HepG2 (cell line): ENCODE results near the gene SPTAN1. TPM values are rescaled to one million over a fixed set of nuclear protein-coding genes. Genes with fewer than 3 reads are reported as not detected.

Source experiments
- ATAC-seq: fragments of 200-7000 bp; cut with Tn5 transposase; 3 replicates; pipeline ENCODE4 v1.9.1; 2020; ENCODE audit warnings: mild to moderate bottlenecking, moderate library complexity
- BruUV-seq: library from RNA; stranded (reverse); fragments of 400-500 nt; replicated peaks from 2 replicates; lab custom pipeline; 2021; lab: Mats Ljungman, UMichigan
- CTCF ChIA-PET: fragments of 300-600 bp; formaldehyde crosslinking; extraction: SDS; loops from one replicate; lab custom pipeline; 2021; ENCODE audit warnings: low total read pairs, inconsistent platforms, low intra/inter-chr PET ratio; lab: Yijun Ruan, JAX
- POLR2A ChIA-PET: fragments of 350-600 bp; sonication (Branson Sonifier 250); formaldehyde crosslinking; loops from one replicate; lab custom pipeline; 2020; ENCODE audit warnings: antibody characterized with exemption, inconsistent platforms; lab: Yijun Ruan, JAX
- DNase-seq: peaks from one replicate; pipeline ENCODE4 v3.0.0-alpha.2; 2015; ENCODE audit warnings: low spot score
- FAIRE-seq: peaks from 3 replicates; lab custom pipeline; 2011; peaks lifted over from hg19 to GRCh38; lab: Jason Lieb, UNC
- H2AFZ ChIP-seq: one replicate; pipeline ENCODE4 v1.6.1; 2011; ENCODE audit warnings: low read length, inconsistent platforms
- H3K27ac ChIP-seq: fragments of 300-600 bp; 3 replicates; pipeline ENCODE4 v1.8.0; 2011; ENCODE audit warnings: mixed run types, mild to moderate bottlenecking, mixed read lengths, low read length, inconsistent platforms; ENCODE audit not compliant: insufficient read depth; ENCODE audit errors: extremely low read length
- H3K27me3 ChIP-seq, 2 experiments: fragments of 200-600 bp in 1 of 2; 2 replicates in 1 of 2; 3 replicates in 1 of 2; pipeline versions ENCODE4 v1.6.0 to v1.8.0; 2011; ENCODE audit warnings: low read length in 2 of 2, mild to moderate bottlenecking in 2 of 2, moderate library complexity in 2 of 2, inconsistent platforms in 1 of 2; ENCODE audit not compliant: insufficient read depth in 2 of 2, control insufficient read depth in 1 of 2
- H3K36me3 ChIP-seq, 2 experiments: fragments of 200-600 bp in 1 of 2; replicated peaks in 1 of 2; 2 replicates in 1 of 2; 3 replicates in 1 of 2; pipeline versions ENCODE4 v1.5.1 to v1.8.0; 2011; ENCODE audit warnings: low read length in 2 of 2, inconsistent platforms in 1 of 2; ENCODE audit not compliant: insufficient read depth in 2 of 2, control insufficient read depth in 1 of 2
- H3K4me1 ChIP-seq: 2 replicates; pipeline ENCODE4 v1.5.1; 2012; ENCODE audit warnings: low read length, inconsistent platforms; ENCODE audit not compliant: insufficient read depth
- H3K4me2 ChIP-seq: 2 replicates; pipeline ENCODE4 v1.6.0; 2011; ENCODE audit warnings: low read depth, low read length, inconsistent platforms
- H3K4me3 ChIP-seq, 3 experiments: fragments of 200-600 bp in 1 of 3; sonication (generic), shearing (Covaris generic) in 1 of 3; replicated peaks in 1 of 3; 2 replicates each; pipeline ENCODE4 v1.5.1; 2011 to 2016; ENCODE audit warnings: low read length in 3 of 3, inconsistent platforms in 2 of 3, low read depth in 2 of 3, mild to moderate bottlenecking in 2 of 3, control low read depth in 1 of 3, mixed read lengths in 1 of 3; ENCODE audit not compliant: insufficient read depth in 1 of 3
- H3K79me2 ChIP-seq: one replicate; pipeline ENCODE4 v1.6.1; 2011; ENCODE audit warnings: low read length, inconsistent platforms; ENCODE audit not compliant: insufficient read depth
- H3K9ac ChIP-seq: 2 replicates; pipeline ENCODE4 v1.6.0; 2011; ENCODE audit warnings: mild to moderate bottlenecking, low read depth, low read length, inconsistent platforms; ENCODE audit not compliant: insufficient read depth
- H3K9me3 ChIP-seq: 2 replicates; pipeline ENCODE4 v1.5.1; 2012; ENCODE audit warnings: mild to moderate bottlenecking, low read length
- H4K20me1 ChIP-seq: 2 replicates; pipeline ENCODE4 v1.6.0; 2011; ENCODE audit warnings: inconsistent platforms, mild to moderate bottlenecking, low read length, moderate library complexity; ENCODE audit not compliant: insufficient read depth
- NCOA1 ChIP-seq: sonication (generic); formaldehyde crosslinking; IDR thresholded peaks from 2 replicates; pipeline ENCODE4 v1.9.0; 2021; ENCODE audit warnings: missing genetic modification reagents
- RBFOX2 ChIP-seq: fragments of 200-400 bp; formaldehyde crosslinking; IDR thresholded peaks from 2 replicates; pipeline ENCODE4 v1.6.1; 2017; ENCODE audit warnings: low read depth, mild to moderate bottlenecking, low read length
- SAP130 ChIP-seq: IDR thresholded peaks from 2 replicates; pipeline ENCODE4 v1.6.1; 2016; ENCODE audit warnings: low read depth
- SIN3A ChIP-seq: IDR thresholded peaks from 2 replicates; pipeline ENCODE4 v1.6.1; 2011; ENCODE audit warnings: low read depth, mild to moderate bottlenecking, control low read depth, low read length, borderline replicate concordance
- SP5 ChIP-seq: IDR thresholded peaks from 2 replicates; pipeline ENCODE4 v1.6.1; 2016; ENCODE audit warnings: low read depth, borderline replicate concordance
- TGIF2 ChIP-seq: IDR thresholded peaks from 2 replicates; pipeline ENCODE4 v1.6.1; 2016; ENCODE audit warnings: control low read depth, missing compliant biosample characterization
- YEATS4 ChIP-seq: sonication (generic); formaldehyde crosslinking; IDR thresholded peaks from 2 replicates; pipeline ENCODE4 v1.4.0; 2020; ENCODE audit warnings: missing genetic modification reagents, borderline replicate concordance
- ZMYM4 ChIP-seq: sonication (generic); formaldehyde crosslinking; IDR thresholded peaks from 2 replicates; pipeline ENCODE4 v1.8.1; 2023; ENCODE audit warnings: mild to moderate bottlenecking, missing genetic modification reagents
- ZNF550 ChIP-seq: sonication (generic); formaldehyde crosslinking; IDR thresholded peaks from 2 replicates; pipeline ENCODE4 v1.4.0; 2020; ENCODE audit warnings: mild to moderate bottlenecking, missing genetic modification reagents, borderline replicate concordance
- WGBS: methylation state at CpG from one replicate; pipeline ENCODE4 v1.1.6; 2017; ENCODE audit warnings: low lambda C conversion rate; 5-methylcytosine and 5-hydroxymethylcytosine counted together
- in situ Hi-C: cut with HindIII; loops from 2 replicates; pipeline ENCODE4 v1.10.0; 2017; ENCODE audit warnings: low pct_unique_long_range_greater_than_20kb; ENCODE audit not compliant: extremely low pct_ligation_motif_present
- intact Hi-C: fragments of 100-400 bp; cut with micrococcal nuclease; formaldehyde crosslinking; loops from one replicate; pipeline ENCODE4 v1.10.0; 2022; ENCODE audit not compliant: unreplicated experiment
- polyA plus RNA-seq, 8 experiments: library from polyadenylated mRNA; depleted of rRNA in 3 of 8; stranded (reverse) in 7 of 8; unstranded in 1 of 8; fragments of >200 nt; fragmentation: Illumina TruSeq in 4 of 8; extraction: Trizol in 4 of 8; gene quantifications; 2 replicates each; pipeline versions ENCODE4 v1.2.1 to v1.2.3, GENCODE V29; 2011 to 2016; ENCODE audit warnings: low read depth in 4 of 8, missing spikeins in 1 of 8, mixed read lengths in 1 of 8; ENCODE audit not compliant: insufficient read depth in 1 of 8
- total RNA-seq, 5 experiments: library from RNA; depleted of rRNA; stranded (reverse); fragments of >200 nt; fragmentation: Illumina TruSeq; extraction: Trizol; gene quantifications; 2 replicates each; pipeline ENCODE4 v1.2.3, GENCODE V29; 2016; ENCODE audit warnings: low read depth in 1 of 5
- TF ChIP-seq, protein P1 (sequence below): sonication (generic); formaldehyde crosslinking; IDR thresholded peaks from 2 replicates; pipeline ENCODE4 v1.4.0; 2020; ENCODE audit warnings: mild to moderate bottlenecking, missing genetic modification reagents
- TF ChIP-seq, protein P2 (sequence below): IDR thresholded peaks from 2 replicates; pipeline ENCODE4 v1.6.1; 2016; ENCODE audit warnings: low read depth, missing genetic modification reagents, missing compliant biosample characterization
- TF ChIP-seq, protein P3 (sequence below): IDR thresholded peaks from 2 replicates; pipeline ENCODE4 v1.6.1; 2016; ENCODE audit warnings: missing genetic modification reagents, missing compliant biosample characterization
- TF ChIP-seq, protein P4 (sequence below): sonication (generic); formaldehyde crosslinking; IDR thresholded peaks from 2 replicates; pipeline ENCODE4 v1.4.0; 2020; ENCODE audit warnings: missing genetic modification reagents

SPTAN1 gene
- total and polyA plus RNA-seq, 2 of the 13 experiments (the other 11 are each of a cell fraction or from before 2014, with no cell fraction given), result 106 to 111 TPM

DNA sequence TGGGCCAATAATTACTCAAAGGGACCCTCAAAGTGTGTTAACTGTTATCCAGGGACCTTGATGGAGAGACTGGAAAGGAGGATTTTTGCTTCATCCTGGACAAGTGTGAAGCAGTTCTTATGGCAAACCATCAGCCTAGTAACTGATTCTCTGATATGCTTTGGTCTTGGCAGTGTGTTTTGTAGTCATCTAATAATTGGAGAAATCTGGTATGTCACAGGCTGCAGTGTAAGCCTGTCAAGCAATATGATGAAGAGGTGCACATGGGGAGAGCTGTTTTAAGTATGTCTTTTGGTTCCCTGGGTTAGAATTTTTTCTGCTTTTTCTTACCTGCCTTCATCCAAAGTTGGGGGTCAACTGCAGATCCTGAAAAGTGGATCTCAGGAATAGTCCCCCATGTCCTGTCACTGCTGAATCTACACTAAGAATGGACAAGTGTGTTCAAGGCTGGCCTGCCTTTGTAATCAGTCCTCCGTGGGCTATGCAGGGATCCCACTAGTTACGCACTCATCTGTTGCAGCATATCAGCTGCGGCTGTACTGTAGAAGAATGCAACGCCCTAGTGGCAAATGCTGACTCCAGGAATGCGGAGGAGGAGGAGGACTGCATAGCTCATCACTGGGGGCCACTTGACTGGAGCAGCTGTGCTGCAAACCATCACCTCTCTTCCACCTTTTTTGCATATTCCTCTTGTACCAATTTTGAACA lies 1.9 kb downstream of the SPTAN1 start:
- Histone ChIP-seq H3K9me3 (no peaks in the 10 kb centered on the region), H3K9ac (peak overlapping the region; percentile 7; the same call in 1 of the 2 replicates), H4K20me1 (peaks cover 30% of the 10 kb centered on the region), H3K79me2 (peaks cover 53% of the 10 kb centered on the region), H2AFZ (no peak overlapping the region), H3K4me1 (peaks cover 84% of the 10 kb centered on the region), H3K4me2 (peak overlapping the region; percentile 84), H3K36me3 (no peaks in the 10 kb centered on the region), H3K27me3 (no peaks in the 10 kb centered on the region; a peak in 1 of 5 replicates), H3K27ac (peak overlapping the region; percentile 49), H3K4me3 (peak overlapping the region; percentile 36 to 95 (median 90); a peak in 5 of 6 replicates)
- 5% methylated on average over 5 of the region's 5 CpGs for WGBS
- ATAC-seq (peak; percentile 75), DNase-seq (peak; percentile 85), FAIRE-seq (peak; percentile 77)
- intact Hi-C loops, result loop anchor here (5.0 kb wide), 1 partner anchor 52 kb away; the partner anchor contains the start of gene GLE1
- no TSS peak for BruUV-seq
- ChIA-PET CTCF (no interaction called here), POLR2A (interaction anchor here (0.8 to 3.1 kb wide), 5 partner anchors 35 to 278 kb away, joined by 3 to 13 read pairs (median 5); partner anchors contain the start of genes GLE1, GOLGA2 and SWI5)
- in situ Hi-C loops, result no loop called here
- TF ChIP-seq SAP130, result peak; percentile 77
- TF ChIP-seq, protein P1, sequence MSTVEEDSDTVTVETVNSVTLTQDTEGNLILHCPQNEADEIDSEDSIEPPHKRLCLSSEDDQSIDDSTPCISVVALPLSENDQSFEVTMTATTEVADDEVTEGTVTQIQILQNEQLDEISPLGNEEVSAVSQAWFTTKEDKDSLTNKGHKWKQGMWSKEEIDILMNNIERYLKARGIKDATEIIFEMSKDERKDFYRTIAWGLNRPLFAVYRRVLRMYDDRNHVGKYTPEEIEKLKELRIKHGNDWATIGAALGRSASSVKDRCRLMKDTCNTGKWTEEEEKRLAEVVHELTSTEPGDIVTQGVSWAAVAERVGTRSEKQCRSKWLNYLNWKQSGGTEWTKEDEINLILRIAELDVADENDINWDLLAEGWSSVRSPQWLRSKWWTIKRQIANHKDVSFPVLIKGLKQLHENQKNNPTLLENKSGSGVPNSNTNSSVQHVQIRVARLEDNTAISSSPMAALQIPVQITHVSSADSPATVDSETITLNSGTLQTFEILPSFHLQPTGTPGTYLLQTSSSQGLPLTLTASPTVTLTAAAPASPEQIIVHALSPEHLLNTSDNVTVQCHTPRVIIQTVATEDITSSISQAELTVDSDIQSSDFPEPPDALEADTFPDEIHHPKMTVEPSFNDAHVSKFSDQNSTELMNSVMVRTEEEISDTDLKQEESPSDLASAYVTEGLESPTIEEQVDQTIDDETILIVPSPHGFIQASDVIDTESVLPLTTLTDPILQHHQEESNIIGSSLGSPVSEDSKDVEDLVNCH (CRISPR knock-in tag), result no peak
- TF ChIP-seq ZMYM4 (CRISPR knock-in tag), result 0 out of 2 replicates have a peak, but pooled peaks have one; percentile 27
- TF ChIP-seq, protein P2, sequence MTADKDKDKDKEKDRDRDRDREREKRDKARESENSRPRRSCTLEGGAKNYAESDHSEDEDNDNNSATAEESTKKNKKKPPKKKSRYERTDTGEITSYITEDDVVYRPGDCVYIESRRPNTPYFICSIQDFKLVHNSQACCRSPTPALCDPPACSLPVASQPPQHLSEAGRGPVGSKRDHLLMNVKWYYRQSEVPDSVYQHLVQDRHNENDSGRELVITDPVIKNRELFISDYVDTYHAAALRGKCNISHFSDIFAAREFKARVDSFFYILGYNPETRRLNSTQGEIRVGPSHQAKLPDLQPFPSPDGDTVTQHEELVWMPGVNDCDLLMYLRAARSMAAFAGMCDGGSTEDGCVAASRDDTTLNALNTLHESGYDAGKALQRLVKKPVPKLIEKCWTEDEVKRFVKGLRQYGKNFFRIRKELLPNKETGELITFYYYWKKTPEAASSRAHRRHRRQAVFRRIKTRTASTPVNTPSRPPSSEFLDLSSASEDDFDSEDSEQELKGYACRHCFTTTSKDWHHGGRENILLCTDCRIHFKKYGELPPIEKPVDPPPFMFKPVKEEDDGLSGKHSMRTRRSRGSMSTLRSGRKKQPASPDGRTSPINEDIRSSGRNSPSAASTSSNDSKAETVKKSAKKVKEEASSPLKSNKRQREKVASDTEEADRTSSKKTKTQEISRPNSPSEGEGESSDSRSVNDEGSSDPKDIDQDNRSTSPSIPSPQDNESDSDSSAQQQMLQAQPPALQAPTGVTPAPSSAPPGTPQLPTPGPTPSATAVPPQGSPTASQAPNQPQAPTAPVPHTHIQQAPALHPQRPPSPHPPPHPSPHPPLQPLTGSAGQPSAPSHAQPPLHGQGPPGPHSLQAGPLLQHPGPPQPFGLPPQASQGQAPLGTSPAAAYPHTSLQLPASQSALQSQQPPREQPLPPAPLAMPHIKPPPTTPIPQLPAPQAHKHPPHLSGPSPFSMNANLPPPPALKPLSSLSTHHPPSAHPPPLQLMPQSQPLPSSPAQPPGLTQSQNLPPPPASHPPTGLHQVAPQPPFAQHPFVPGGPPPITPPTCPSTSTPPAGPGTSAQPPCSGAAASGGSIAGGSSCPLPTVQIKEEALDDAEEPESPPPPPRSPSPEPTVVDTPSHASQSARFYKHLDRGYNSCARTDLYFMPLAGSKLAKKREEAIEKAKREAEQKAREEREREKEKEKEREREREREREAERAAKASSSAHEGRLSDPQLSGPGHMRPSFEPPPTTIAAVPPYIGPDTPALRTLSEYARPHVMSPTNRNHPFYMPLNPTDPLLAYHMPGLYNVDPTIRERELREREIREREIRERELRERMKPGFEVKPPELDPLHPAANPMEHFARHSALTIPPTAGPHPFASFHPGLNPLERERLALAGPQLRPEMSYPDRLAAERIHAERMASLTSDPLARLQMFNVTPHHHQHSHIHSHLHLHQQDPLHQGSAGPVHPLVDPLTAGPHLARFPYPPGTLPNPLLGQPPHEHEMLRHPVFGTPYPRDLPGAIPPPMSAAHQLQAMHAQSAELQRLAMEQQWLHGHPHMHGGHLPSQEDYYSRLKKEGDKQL (CRISPR knock-in tag), result no peak
- no peak for TF ChIP-seq YEATS4 (CRISPR knock-in tag)
- no peak for TF ChIP-seq RBFOX2
- peak; percentile 90 for TF ChIP-seq SP5 (CRISPR knock-in tag)
- TF ChIP-seq NCOA1, result no peak
- TF ChIP-seq ZNF550 (CRISPR knock-in tag), result no peak
- TF ChIP-seq TGIF2, result 0 out of 2 replicates have a peak, but pooled peaks have one; percentile 40
- TF ChIP-seq SIN3A, result 0 out of 2 replicates have a peak, but pooled peaks have one; percentile 37
- TF ChIP-seq, protein P3, sequence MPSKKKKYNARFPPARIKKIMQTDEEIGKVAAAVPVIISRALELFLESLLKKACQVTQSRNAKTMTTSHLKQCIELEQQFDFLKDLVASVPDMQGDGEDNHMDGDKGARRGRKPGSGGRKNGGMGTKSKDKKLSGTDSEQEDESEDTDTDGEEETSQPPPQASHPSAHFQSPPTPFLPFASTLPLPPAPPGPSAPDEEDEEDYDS (CRISPR knock-in tag), result 0 out of 2 replicates have a peak, but pooled peaks have one; percentile 16
- TF ChIP-seq, protein P4, sequence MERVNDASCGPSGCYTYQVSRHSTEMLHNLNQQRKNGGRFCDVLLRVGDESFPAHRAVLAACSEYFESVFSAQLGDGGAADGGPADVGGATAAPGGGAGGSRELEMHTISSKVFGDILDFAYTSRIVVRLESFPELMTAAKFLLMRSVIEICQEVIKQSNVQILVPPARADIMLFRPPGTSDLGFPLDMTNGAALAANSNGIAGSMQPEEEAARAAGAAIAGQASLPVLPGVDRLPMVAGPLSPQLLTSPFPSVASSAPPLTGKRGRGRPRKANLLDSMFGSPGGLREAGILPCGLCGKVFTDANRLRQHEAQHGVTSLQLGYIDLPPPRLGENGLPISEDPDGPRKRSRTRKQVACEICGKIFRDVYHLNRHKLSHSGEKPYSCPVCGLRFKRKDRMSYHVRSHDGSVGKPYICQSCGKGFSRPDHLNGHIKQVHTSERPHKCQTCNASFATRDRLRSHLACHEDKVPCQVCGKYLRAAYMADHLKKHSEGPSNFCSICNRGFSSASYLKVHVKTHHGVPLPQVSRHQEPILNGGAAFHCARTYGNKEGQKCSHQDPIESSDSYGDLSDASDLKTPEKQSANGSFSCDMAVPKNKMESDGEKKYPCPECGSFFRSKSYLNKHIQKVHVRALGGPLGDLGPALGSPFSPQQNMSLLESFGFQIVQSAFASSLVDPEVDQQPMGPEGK (CRISPR knock-in tag), result peak; percentile 91
